Activated CD4-positive, alpha-beta T cell treated with anti-CD3 and anti-CD28 coated beads, Interleukin-2, amount 10 ng/mL, durations not matched to agents 24 days and 14 days (primary cell): ENCODE measurements around the gene CD81. TPM values are rescaled to one million over a fixed set of nuclear protein-coding genes. Genes with fewer than 3 reads are reported as not detected.

Source experiments
- DNase-seq: peaks from one replicate; pipeline ENCODE4 v3.0.0; 2022
- H3K27ac Mint-ChIP-seq: one replicate; pipeline ENCODE4 v1.8.0; 2022; ENCODE audit warnings: mild to moderate bottlenecking, mixed read lengths
- H3K27me3 Mint-ChIP-seq: one replicate; pipeline ENCODE4 v1.8.0; 2022; ENCODE audit warnings: mixed read lengths
- H3K36me3 Mint-ChIP-seq: one replicate; pipeline ENCODE4 v1.8.0; 2022; ENCODE audit warnings: low read depth, mild to moderate bottlenecking, mixed read lengths
- H3K4me1 Mint-ChIP-seq: one replicate; pipeline ENCODE4 v1.8.0; 2021; ENCODE audit warnings: mixed read lengths
- H3K4me3 Mint-ChIP-seq: one replicate; pipeline ENCODE4 v1.8.0; 2022; ENCODE audit warnings: mild to moderate bottlenecking, moderate library complexity, mixed read lengths
- H3K9me3 Mint-ChIP-seq: one replicate; pipeline ENCODE4 v1.8.0; 2021; ENCODE audit warnings: mixed read lengths
- intact Hi-C: fragments of 100-400 bp; cut with micrococcal nuclease; formaldehyde crosslinking; loops from one replicate; pipeline ENCODE4 v1.15.1; 2023
- total RNA-seq: library from RNA; stranded (reverse); gene quantifications from 2 replicates; pipeline ENCODE4 v1.2.3, GENCODE V29; 2022

The CD81 gene
- total RNA-seq, 1 donor from 2014 or later: 225 TPM

GRCh38 chr11:2436013-2436520, 59.0 kb downstream of the CD81 start:
- intact Hi-C loops: no loop called here
- peaks cover 18% of the 10 kb centered on the region for H3K27me3 Mint-ChIP-seq

GRCh38 chr11:2436521-2437031, 59.5 kb downstream of the CD81 start:
- Mint-ChIP-seq H3K27me3 (peaks cover 18% of the 10 kb centered on the region), H3K9me3 (no peaks in the 10 kb centered on the region), H3K36me3 (no peaks in the 10 kb centered on the region), H3K27ac (no peak overlapping the region), H3K4me3 (no peak overlapping the region), H3K4me1 (no peaks in the 10 kb centered on the region)
- intact Hi-C loops: no loop called here
- DNase-seq: no peak

More at GRCh38 chr11:2436013-2436520, 59.0 kb downstream of the CD81 start:
- no peak overlapping the region for H3K4me3 Mint-ChIP-seq
- DNase-seq: no peak
- no peaks in the 10 kb centered on the region for H3K36me3 Mint-ChIP-seq
- H3K27ac Mint-ChIP-seq: no peak overlapping the region
- no peaks in the 10 kb centered on the region for H3K9me3 Mint-ChIP-seq
- H3K4me1 Mint-ChIP-seq: no peaks in the 10 kb centered on the region

GRCh38 chr11:2437516-2437915, 60.4 kb downstream of the CD81 start:
- peaks cover 24% of the 10 kb centered on the region for H3K27me3 Mint-ChIP-seq
- intact Hi-C loops: no loop called here
- H3K36me3 Mint-ChIP-seq: no peaks in the 10 kb centered on the region
- H3K9me3 Mint-ChIP-seq: no peaks in the 10 kb centered on the region
- H3K27ac Mint-ChIP-seq: no peak overlapping the region
- no peak overlapping the region for H3K4me3 Mint-ChIP-seq
- no peak for DNase-seq
- H3K4me1 Mint-ChIP-seq: no peaks in the 10 kb centered on the region

- Mint-ChIP-seq H3K27me3 (peaks cover 35% of the 10 kb centered on the region), H3K4me1 (no peaks in the 10 kb centered on the region), H3K4me3 (no peak overlapping the region), H3K36me3 (no peaks in the 10 kb centered on the region), H3K9me3 (no peaks in the 10 kb centered on the region), H3K27ac (no peak overlapping the region)
- no peak for DNase-seq
- intact Hi-C loops: loop anchor here (5.0 kb wide), 2 partner anchors 92 to 447 kb away; partner anchors contain the start of gene CDKN1C
Observed at GRCh38 chr11:2439820-2440219, 62.7 kb downstream of the CD81 start.

GRCh38 chr11:2440646-2441045, 63.5 kb downstream of the CD81 start:
- Mint-ChIP-seq H3K27me3 (peaks cover 37% of the 10 kb centered on the region), H3K4me1 (peaks cover 3% of the 10 kb centered on the region), H3K9me3 (no peaks in the 10 kb centered on the region), H3K27ac (no peak overlapping the region), H3K36me3 (no peaks in the 10 kb centered on the region), H3K4me3 (no peak overlapping the region)
- intact Hi-C loops: loop anchor here (5.0 kb wide), 2 partner anchors 92 to 447 kb away; partner anchors contain the start of gene CDKN1C
- no peak for DNase-seq

- no peak overlapping the region for H3K4me3 Mint-ChIP-seq
- no peaks in the 10 kb centered on the region for H3K36me3 Mint-ChIP-seq
- intact Hi-C loops: loop anchor here (5.0 kb wide), 2 partner anchors 91 to 446 kb away; partner anchors contain the start of gene CDKN1C
- no peak overlapping the region for H3K27ac Mint-ChIP-seq
- peaks cover 4% of the 10 kb centered on the region for H3K4me1 Mint-ChIP-seq
- peaks cover 37% of the 10 kb centered on the region for H3K27me3 Mint-ChIP-seq
- no peak for DNase-seq
- H3K9me3 Mint-ChIP-seq: no peaks in the 10 kb centered on the region
Observed at GRCh38 chr11:2441171-2441570, 64.1 kb downstream of the CD81 start.

- intact Hi-C loops: loop anchor here (5.0 kb wide), 2 partner anchors 90 to 445 kb away; partner anchors contain the start of gene CDKN1C
- peaks cover 12% of the 10 kb centered on the region for H3K4me1 Mint-ChIP-seq
- no peaks in the 10 kb centered on the region for H3K9me3 Mint-ChIP-seq
- H3K27ac Mint-ChIP-seq: no peak overlapping the region
- H3K27me3 Mint-ChIP-seq: peaks cover 34% of the 10 kb centered on the region
- no peaks in the 10 kb centered on the region for H3K36me3 Mint-ChIP-seq
- H3K4me3 Mint-ChIP-seq: no peak overlapping the region
- no peak for DNase-seq
Observed at GRCh38 chr11:2442589-2442988, 65.5 kb downstream of the CD81 start.

- intact Hi-C loops: loop anchor here (5.0 kb wide), 2 partner anchors 89 to 444 kb away; partner anchors contain the start of gene CDKN1C
- no peak for DNase-seq
- Mint-ChIP-seq H3K4me3 (peak overlapping the region; percentile 43), H3K9me3 (no peaks in the 10 kb centered on the region), H3K27ac (no peak overlapping the region), H3K27me3 (peaks cover 30% of the 10 kb centered on the region), H3K4me1 (peaks cover 13% of the 10 kb centered on the region), H3K36me3 (no peaks in the 10 kb centered on the region)
Observed at GRCh38 chr11:2443406-2443805, 66.3 kb downstream of the CD81 start.

GRCh38 chr11:2443881-2444820, 67.0 kb downstream of the CD81 start, which contains the start of gene TRPM5:
Gene TRPM5, minus strand, starts transcription at chr11:2444514. Its CDS starts 21,478 bp downstream, at chr11:2423036.
- DNase-seq: no peak
- Mint-ChIP-seq H3K4me3 (peak within 1 kb of the TSS; percentile 91), H3K27me3 (peaks cover 24% of the 10 kb centered on the region), H3K36me3 (no peaks in the 10 kb centered on the region), H3K9me3 (no peaks in the 10 kb centered on the region), H3K27ac (peak within 1 kb of the TSS; percentile 64), H3K4me1 (peaks cover 13% of the 10 kb centered on the region)
- intact Hi-C loops: loop anchor here (1.0 to 5.0 kb wide), 4 partner anchors 44 to 443 kb away; partner anchors contain the start of genes CD81, CDKN1C and TSSC4

- peak; percentile 90 for DNase-seq
- H3K36me3 Mint-ChIP-seq: no peaks in the 10 kb centered on the region
- H3K27ac Mint-ChIP-seq: peak within 1 kb of the TSS; percentile 64
- intact Hi-C loops: loop anchor here (1.0 to 5.0 kb wide), 4 partner anchors 45 to 442 kb away; partner anchors contain the start of genes CD81, CDKN1C and TSSC4
- H3K4me1 Mint-ChIP-seq: peaks cover 13% of the 10 kb centered on the region
- no peaks in the 10 kb centered on the region for H3K9me3 Mint-ChIP-seq
- H3K27me3 Mint-ChIP-seq: peaks cover 19% of the 10 kb centered on the region
- peak within 1 kb of the TSS; percentile 91 for H3K4me3 Mint-ChIP-seq
Observed at GRCh38 chr11:2444821-2445745, 68.0 kb downstream of the CD81 start, which contains the start of gene KCNQ1. Gene KCNQ1, plus strand, starts transcription at chr11:2445008. Its CDS starts 91 bp downstream, at chr11:2445099.

- Mint-ChIP-seq H3K27me3 (peaks cover 19% of the 10 kb centered on the region), H3K4me1 (peaks cover 13% of the 10 kb centered on the region), H3K4me3 (peak overlapping the region; percentile 91), H3K36me3 (no peaks in the 10 kb centered on the region), H3K9me3 (no peaks in the 10 kb centered on the region), H3K27ac (no peak overlapping the region)
- intact Hi-C loops: loop anchor here (2.0 kb wide), 2 partner anchors 21 to 69 kb away; partner anchors contain the start of gene CD81
- no peak for DNase-seq
Observed at GRCh38 chr11:2445746-2446551, 68.8 kb downstream of the CD81 start.

GRCh38 chr11:2446590-2447252, 69.6 kb downstream of the CD81 start:
- H3K4me3 Mint-ChIP-seq: peak overlapping the region; percentile 91
- H3K27me3 Mint-ChIP-seq: peaks cover 18% of the 10 kb centered on the region
- intact Hi-C loops: loop anchor here (2.0 kb wide), 1 partner anchor 20 kb away; no protein-coding TSS in a partner anchor
- H3K36me3 Mint-ChIP-seq: no peaks in the 10 kb centered on the region
- H3K9me3 Mint-ChIP-seq: no peaks in the 10 kb centered on the region
- H3K4me1 Mint-ChIP-seq: peaks cover 13% of the 10 kb centered on the region
- DNase-seq: peak; percentile 76
- H3K27ac Mint-ChIP-seq: no peak overlapping the region
